ENCODE data around the gene KCNN4. TPM values are rescaled to one million over a fixed set of nuclear protein-coding genes. Genes with fewer than 3 reads are reported as not detected.

Gene KCNN4
- 10.4 and 12.2 TPM in 2 replicates for total RNA-seq

GRCh38 chr19:43780706-43781525 is at the start of gene KCNN4:
KCNN4 (minus strand) TSS chr19:43780973; CDS start chr19:43780861, 112 bp downstream.

GRCh38 chr19:43826787-43827754 is 46.3 kb upstream of the KCNN4 start, which contains the start of gene ZNF283:
ZNF283 (plus strand) TSS chr19:43827321; CDS start chr19:43833505, 6,184 bp downstream.

GRCh38 chr19:43802216-43802951 is 21.6 kb upstream of the KCNN4 start, which contains the start of gene LYPD5:
LYPD5 (minus strand) TSS chr19:43802447; CDS start chr19:43802380, 67 bp downstream.

GRCh38 chr19:43754503-43755255 is 26.1 kb downstream of the KCNN4 start, which contains the start of gene SMG9:
SMG9 (minus strand) TSS chr19:43754962; CDS start chr19:43750741, 4,221 bp downstream.

Other genes with a start within 250 kb of the KCNN4 start
- gene ZNF575, start 247.8 kb downstream of the KCNN4 start, total RNA-seq: 0.25 and 0.26 TPM in 2 replicates
- 14.1 and 14.7 TPM in 2 replicates for gene XRCC1, start 205.4 kb downstream of the KCNN4 start, total RNA-seq
- gene PINLYP, start 205.2 kb downstream of the KCNN4 start, total RNA-seq: 2.2 and 5.3 TPM in 2 replicates
- 18.8 and 21.5 TPM in 2 replicates for gene IRGQ, start 184.8 kb downstream of the KCNN4 start, total RNA-seq
- gene ZNF576, start 184.4 kb downstream of the KCNN4 start, total RNA-seq: 8.3 and 9.1 TPM in 2 replicates
- gene SRRM5, start 168.9 kb downstream of the KCNN4 start, total RNA-seq: 0.06 TPM in 1 of 2 replicates, not detected in the other
- gene ZNF428, start 161.3 kb downstream of the KCNN4 start, total RNA-seq: 39.4 and 43.3 TPM in 2 replicates
- gene CADM4, start 141.1 kb downstream of the KCNN4 start, total RNA-seq: 0.68 and 1.1 TPM in 2 replicates
- 73.4 and 124 TPM in 2 replicates for gene PLAUR, start 110.8 kb downstream of the KCNN4 start, total RNA-seq
- gene IRGC, start 64.9 kb downstream of the KCNN4 start, total RNA-seq: not detected in 2 replicates
- 9.9 and 13.9 TPM in 2 replicates for gene SMG9, start 26.0 kb downstream of the KCNN4 start, total RNA-seq
- 0.31 and 0.40 TPM in 2 replicates for gene LYPD5, start 21.5 kb upstream of the KCNN4 start, total RNA-seq
- gene ZNF283, start 46.3 kb upstream of the KCNN4 start, total RNA-seq: 10.8 and 12.9 TPM in 2 replicates
- gene ZNF404, start 103.0 kb upstream of the KCNN4 start, total RNA-seq: 1.7 and 3.4 TPM in 2 replicates
- gene ZNF45, start 154.3 kb upstream of the KCNN4 start, total RNA-seq: 18.2 and 21.7 TPM in 2 replicates
- gene ZNF221, start 170.3 kb upstream of the KCNN4 start, total RNA-seq: 7.8 and 8.8 TPM in 2 replicates
- 8.9 and 9.4 TPM in 2 replicates for gene ZNF155, start 203.2 kb upstream of the KCNN4 start, total RNA-seq
- gene ZNF230, start 222.0 kb upstream of the KCNN4 start, total RNA-seq: 3.2 and 4.1 TPM in 2 replicates
- 7.1 and 7.5 TPM in 2 replicates for gene ZNF222, start 244.4 kb upstream of the KCNN4 start, total RNA-seq

All from aortic smooth muscle cell (primary cell).